Mesenchymal stem cell (in vitro differentiated cells and primary cell): ENCODE data around the gene APOL1.
A peak's percentile ranks its signal among the peaks of the same experiment; 100 is the strongest.
"Not testable (repeated sequence)": the region's sequence is repeated elsewhere in the genome, so short reads cannot be mapped to it uniquely, and the experiment has no call there.

Experiments used
- DNase-seq: peaks from one replicate; pipeline ENCODE4 v3.0.0-alpha.2; 2013
- H2AFZ ChIP-seq: one replicate; pipeline ENCODE4 v1.6.1; 2013; ENCODE audit warnings: low read depth, mild to moderate bottlenecking, control low read depth, inconsistent platforms, low read length, moderate library complexity
- H2AK5ac ChIP-seq: 2 replicates; pipeline ENCODE4 v1.6.1; 2013; ENCODE audit warnings: low read length, moderate library complexity, mild to moderate bottlenecking, inconsistent platforms; ENCODE audit not compliant: severe bottlenecking
- H2BK120ac ChIP-seq: one replicate; pipeline ENCODE4 v1.6.1; 2013; ENCODE audit warnings: low read depth, mild to moderate bottlenecking, inconsistent platforms, low read length, moderate library complexity
- H2BK12ac ChIP-seq, 2 experiments: one replicate each; pipeline ENCODE4 v1.6.1; 2013; ENCODE audit warnings: inconsistent platforms in 2 of 2, low read length in 2 of 2, mild to moderate bottlenecking in 2 of 2, moderate library complexity in 2 of 2, control low read depth in 1 of 2
- H2BK15ac ChIP-seq: one replicate; pipeline ENCODE4 v1.6.1; 2013; ENCODE audit warnings: mild to moderate bottlenecking, low read depth, inconsistent platforms; ENCODE audit not compliant: poor library complexity, severe bottlenecking
- H2BK5ac ChIP-seq: 2 replicates; pipeline ENCODE4 v1.6.1; 2013; ENCODE audit warnings: low read depth, mild to moderate bottlenecking, low read length, control low read depth, inconsistent platforms; ENCODE audit not compliant: poor library complexity, severe bottlenecking
- H3K14ac ChIP-seq, 2 experiments: one replicate each; pipeline ENCODE4 v1.6.1; 2013; ENCODE audit warnings: inconsistent platforms in 2 of 2, low read length in 2 of 2, control low read depth in 1 of 2, mild to moderate bottlenecking in 1 of 2, moderate library complexity in 1 of 2
- H3K18ac ChIP-seq, 2 experiments: one replicate each; pipeline ENCODE4 v1.6.1; 2013; ENCODE audit warnings: inconsistent platforms in 2 of 2, low read length in 2 of 2, control low read depth in 1 of 2, low read depth in 1 of 2, mild to moderate bottlenecking in 1 of 2
- H3K23ac ChIP-seq, 2 experiments: one replicate each; pipeline ENCODE4 v1.6.1; 2013; ENCODE audit warnings: inconsistent platforms in 2 of 2, low read length in 2 of 2, mild to moderate bottlenecking in 2 of 2, moderate library complexity in 2 of 2, control low read depth in 1 of 2
- H3K27ac ChIP-seq: 2 replicates; pipeline ENCODE4 v1.5.1; 2013; ENCODE audit warnings: mild to moderate bottlenecking, moderate library complexity, low read length, control low read depth, inconsistent platforms; ENCODE audit not compliant: poor library complexity, severe bottlenecking
- H3K27me3 ChIP-seq, 2 experiments: 2 replicates each; pipeline versions ENCODE4 v1.6.1 to v1.7.0; 2013; ENCODE audit warnings: low read length in 2 of 2, mild to moderate bottlenecking in 2 of 2, moderate library complexity in 2 of 2, control low read depth in 1 of 2, inconsistent platforms in 1 of 2; ENCODE audit not compliant: control insufficient read depth in 1 of 2, insufficient read depth in 1 of 2
- H3K36me3 ChIP-seq, 2 experiments: 2 replicates each; pipeline versions ENCODE4 v1.6.1 to v1.7.0; 2013; ENCODE audit warnings: low read length in 2 of 2, control low read depth in 1 of 2, inconsistent platforms in 1 of 2, low read depth in 1 of 2, mild to moderate bottlenecking in 1 of 2; ENCODE audit not compliant: insufficient read depth in 2 of 2, control insufficient read depth in 1 of 2
- H3K4ac ChIP-seq, 2 experiments: one replicate each; pipeline ENCODE4 v1.6.1; 2013; ENCODE audit warnings: inconsistent platforms in 2 of 2, low read length in 2 of 2, mild to moderate bottlenecking in 2 of 2, moderate library complexity in 2 of 2, control low read depth in 1 of 2, low read depth in 1 of 2
- H3K4me1 ChIP-seq: 2 replicates; pipeline ENCODE4 v1.6.1; 2013; ENCODE audit warnings: low read depth, low read length, control low read depth; ENCODE audit not compliant: control insufficient read depth, insufficient read depth
- H3K4me2 ChIP-seq: 2 replicates; pipeline ENCODE4 v1.6.1; 2013; ENCODE audit warnings: low read length, mild to moderate bottlenecking, inconsistent platforms; ENCODE audit not compliant: poor library complexity, severe bottlenecking
- H3K4me3 ChIP-seq, 2 experiments: 2 replicates each; pipeline versions ENCODE4 v1.5.1 to v1.7.0; 2013; ENCODE audit warnings: low read length in 2 of 2, mild to moderate bottlenecking in 2 of 2, control low read depth in 1 of 2, low read depth in 1 of 2; ENCODE audit not compliant: insufficient read depth in 1 of 2
- H3K79me1 ChIP-seq: replicated peaks from 2 replicates; pipeline ENCODE4 v1.6.1; 2013; ENCODE audit warnings: mild to moderate bottlenecking, control low read depth, low read length, inconsistent platforms; ENCODE audit not compliant: poor library complexity, severe bottlenecking
- H3K9ac ChIP-seq: 2 replicates; pipeline ENCODE4 v1.7.0; 2013; ENCODE audit warnings: mild to moderate bottlenecking, low read length, moderate library complexity
- H3K9me3 ChIP-seq: 2 replicates; pipeline ENCODE4 v1.7.0; 2013; ENCODE audit warnings: mild to moderate bottlenecking, low read length; ENCODE audit not compliant: control insufficient read depth
- H4K8ac ChIP-seq: one replicate; pipeline ENCODE4 v1.6.1; 2013; ENCODE audit warnings: inconsistent platforms, mild to moderate bottlenecking, low read length, moderate library complexity
- H4K91ac ChIP-seq: one replicate; pipeline ENCODE4 v1.6.1; 2013; ENCODE audit warnings: mild to moderate bottlenecking, low read length, inconsistent platforms
- WGBS: methylation state at CpG from one replicate; pipeline ENCODE4 v1.1.7; 2013; ENCODE audit warnings: mixed read lengths; 5-methylcytosine and 5-hydroxymethylcytosine counted together

The APOL1 gene

GRCh38 chr22:36258701-36259614 is 6.0 kb downstream of the APOL1 start:
- no peaks in the 10 kb centered on the region for H3K27me3 ChIP-seq
- H3K27ac ChIP-seq: no peak overlapping the region
- H3K23ac ChIP-seq: peak overlapping the region in 1 of 2 experiments; percentile 9
- H3K4me3 ChIP-seq: no peak overlapping the region
- H3K4me2 ChIP-seq: no peak overlapping the region
- H2BK15ac ChIP-seq: peak overlapping the region; percentile 69
- no peak overlapping the region for H3K14ac ChIP-seq
- H3K18ac ChIP-seq: peak overlapping the region; percentile 75
- H3K9me3 ChIP-seq: no peaks in the 10 kb centered on the region
- peaks cover 19 to 45% of the 10 kb centered on the region in 2 experiments for H3K36me3 ChIP-seq
- peaks cover 7% of the 10 kb centered on the region for H3K79me1 ChIP-seq
- H2BK5ac ChIP-seq: no peak overlapping the region
- no peak overlapping the region for H2BK120ac ChIP-seq
- peak overlapping the region; percentile 75 for H4K91ac ChIP-seq
- peak overlapping the region; percentile 46 for H2AFZ ChIP-seq
- DNase-seq: peak; percentile 61
- peak overlapping the region; percentile 65 for H2AK5ac ChIP-seq
- H4K8ac ChIP-seq: peak overlapping the region; percentile 90
- no peak overlapping the region for H2BK12ac ChIP-seq
- peak overlapping the region; percentile 46 for H3K9ac ChIP-seq
- 28% methylated on average over 14 of the region's 16 CpGs for WGBS
- H3K4me1 ChIP-seq: peaks cover 19% of the 10 kb centered on the region
- no peak overlapping the region for H3K4ac ChIP-seq

GRCh38 chr22:36259615-36260300 is 6.8 kb downstream of the APOL1 start:
- H3K18ac ChIP-seq: peak overlapping the region; percentile 75
- no peak for DNase-seq
- no peak overlapping the region for H2BK5ac ChIP-seq
- H4K8ac ChIP-seq: peak overlapping the region; percentile 90
- no peak overlapping the region for H3K4me3 ChIP-seq
- no peak overlapping the region for H3K4ac ChIP-seq
- H2BK120ac ChIP-seq: no peak overlapping the region
- peak overlapping the region; percentile 75 for H4K91ac ChIP-seq
- 80% methylated on average over 12 of the region's 14 CpGs for WGBS
- H3K14ac ChIP-seq: no peak overlapping the region
- peak overlapping the region; percentile 69 for H2BK15ac ChIP-seq
- no peak overlapping the region for H3K4me2 ChIP-seq
- no peaks in the 10 kb centered on the region for H3K27me3 ChIP-seq
- H3K4me1 ChIP-seq: peaks cover 16% of the 10 kb centered on the region
- peak overlapping the region in 1 of 2 experiments; percentile 40 for H2BK12ac ChIP-seq
- H3K79me1 ChIP-seq: peaks cover 7% of the 10 kb centered on the region
- H2AK5ac ChIP-seq: peak overlapping the region; percentile 65
- H3K23ac ChIP-seq: peak overlapping the region in 1 of 2 experiments; percentile 9
- H2AFZ ChIP-seq: peak overlapping the region; percentile 46
- peak overlapping the region; percentile 46 for H3K9ac ChIP-seq
- no peaks in the 10 kb centered on the region for H3K9me3 ChIP-seq
- peaks cover 20 to 49% of the 10 kb centered on the region in 2 experiments for H3K36me3 ChIP-seq
- no peak overlapping the region for H3K27ac ChIP-seq

- not testable (repeated sequence) for H2AFZ ChIP-seq, DNase-seq, H3K18ac ChIP-seq, H2AK5ac ChIP-seq, H3K14ac ChIP-seq, H3K23ac ChIP-seq, H2BK5ac ChIP-seq, H3K27ac ChIP-seq, H3K9ac ChIP-seq, H3K4me2 ChIP-seq, H4K91ac ChIP-seq, H2BK12ac ChIP-seq, H2BK120ac ChIP-seq, H3K4me3 ChIP-seq, H2BK15ac ChIP-seq, H4K8ac ChIP-seq, H3K9me3 ChIP-seq, H3K79me1 ChIP-seq, H3K4ac ChIP-seq, H3K27me3 ChIP-seq
- Histone ChIP-seq H3K4me1 (peaks cover 12% of the 10 kb centered on the region), H3K36me3 (peaks cover 34 to 60% of the 10 kb centered on the region in 2 experiments)
- 83% methylated on average over 6 of the region's 6 CpGs for WGBS
These were observed 8.7 kb downstream of the APOL1 start for GRCh38 chr22:36261675-36262074.

GRCh38 chr22:36262307-36262706 is 9.4 kb downstream of the APOL1 start:
- H3K14ac ChIP-seq: not testable (repeated sequence)

More at GRCh38 chr22:36262307-36262706, 9.4 kb downstream of the APOL1 start:
- not testable (repeated sequence) for H3K27me3 ChIP-seq, H3K4me3 ChIP-seq, H3K79me1 ChIP-seq, H4K8ac ChIP-seq, H4K91ac ChIP-seq, H3K27ac ChIP-seq, H2BK15ac ChIP-seq, H2AK5ac ChIP-seq, H2BK120ac ChIP-seq, DNase-seq, H3K23ac ChIP-seq, H3K4me2 ChIP-seq, H3K9ac ChIP-seq, H2AFZ ChIP-seq, H2BK5ac ChIP-seq, H2BK12ac ChIP-seq, H3K18ac ChIP-seq, H3K4ac ChIP-seq, H3K9me3 ChIP-seq
- WGBS: 94% methylated on average over 3 of the region's 3 CpGs
- Histone ChIP-seq H3K36me3 (peaks cover 33 to 58% of the 10 kb centered on the region in 2 experiments), H3K4me1 (peaks cover 12% of the 10 kb centered on the region)
